Astrocyte of the hippocampus (primary cell): ENCODE measurements around the gene VAPA.

Experiments used
- DNase-seq: peaks from one replicate; pipeline ENCODE4 v3.0.0; 2011; ENCODE audit warnings: low read depth, low spot score

VAPA gene

GRCh38 chr18:9941103-9941502, 27.3 kb downstream of the VAPA start:
- no peak for DNase-seq

GRCh38 chr18:9941660-9942059, 27.8 kb downstream of the VAPA start:
- DNase-seq = no peak

GRCh38 chr18:9943311-9943710, 29.5 kb downstream of the VAPA start:
- no peak for DNase-seq

- no peak for DNase-seq
Observed at GRCh38 chr18:9944805-9945204, 31.0 kb downstream of the VAPA start.

GRCh38 chr18:9946831-9947230, 33.0 kb downstream of the VAPA start:
- no peak for DNase-seq

- no peak for DNase-seq
Observed at GRCh38 chr18:9947248-9947647, 33.4 kb downstream of the VAPA start.

- DNase-seq = no peak
Observed at GRCh38 chr18:9949315-9949714, 35.5 kb downstream of the VAPA start.

- DNase-seq = no peak
Observed at GRCh38 chr18:9949861-9950260, 36.0 kb downstream of the VAPA start.

- DNase-seq = peak; percentile 70
Observed at GRCh38 chr18:9950289-9951016, 36.6 kb downstream of the VAPA start.

- DNase-seq = peak; percentile 74
Observed at GRCh38 chr18:9951022-9951859, 37.4 kb downstream of the VAPA start.

GRCh38 chr18:9952633-9953416, 39.0 kb downstream of the VAPA start:
- no peak for DNase-seq

GRCh38 chr18:9958861-9959399, 45.1 kb downstream of the VAPA start:
- no peak for DNase-seq

GRCh38 chr18:9959564-9959963, 45.7 kb downstream of the VAPA start:
- DNase-seq = no peak

- no peak for DNase-seq
Observed at GRCh38 chr18:9960258-9960904, 46.6 kb downstream of the VAPA start.

GRCh38 chr18:9961041-9961440, 47.2 kb downstream of the VAPA start:
- peak; percentile 22 for DNase-seq

- peak; percentile 48 for DNase-seq
Observed at GRCh38 chr18:9965711-9966624, 52.2 kb downstream of the VAPA start.

- DNase-seq = peak; percentile 22
Observed at GRCh38 chr18:9968081-9968848, 54.4 kb downstream of the VAPA start.

- no peak for DNase-seq
Observed at GRCh38 chr18:9969247-9969646, 55.4 kb downstream of the VAPA start.

- DNase-seq = peak; percentile 89
Observed at GRCh38 chr18:9971313-9971920, 57.6 kb downstream of the VAPA start.
